HCT116 (cell line): ENCODE data around the gene CDC45.

ENCODE experiments used
- CTCF ChIP-seq, 3 experiments: fragments of 200-600 bp in 1 of 3; sonication (generic) in 1 of 3; IDR thresholded peaks in 2 of 3; conservative IDR thresholded peaks in 1 of 3; 2 replicates each; pipeline ENCODE4 v1.5.1; 2012 to 2017; ENCODE audit warnings: low read depth in 2 of 3, low read length in 2 of 3, antibody characterized with exemption in 1 of 3, borderline replicate concordance in 1 of 3, control low read depth in 1 of 3, mild to moderate bottlenecking in 1 of 3, mixed read lengths in 1 of 3, mixed run types in 1 of 3, moderate library complexity in 1 of 3; ENCODE audit not compliant: insufficient read depth in 1 of 3
- EZH2 ChIP-seq: fragments of 200-600 bp; sonication (generic); IDR thresholded peaks from 2 replicates; pipeline ENCODE4 v1.6.1; 2017; ENCODE audit warnings: antibody characterized with exemption, mixed run types
- POLR2A ChIP-seq: IDR thresholded peaks from 2 replicates; pipeline ENCODE4 v1.7.0; 2011; ENCODE audit warnings: borderline replicate concordance; ENCODE audit not compliant: insufficient read depth, insufficient read length; ENCODE audit errors: extremely low read depth
- RAD21 ChIP-seq: IDR thresholded peaks from 2 replicates; pipeline ENCODE4 v1.6.1; 2012; ENCODE audit warnings: low read depth, mild to moderate bottlenecking

- no peak for TF ChIP-seq EZH2
- no peak for TF ChIP-seq POLR2A
- no peak for TF ChIP-seq CTCF (IDR thresholded peaks at IDR 0.05 in 2 of 3, conservative IDR thresholded peaks at IDR 0.05 in 1 of 3; ENCODE audit: borderline replicate concordance in 1 of 3, insufficient read depth in 1 of 3, low read depth in 2 of 3, low read length in 2 of 3)
- TF ChIP-seq RAD21: no peak
Measured at GRCh38 chr22:19510919-19511341, 31.2 kb downstream of the CDC45 start.
